Measurements from ENCODE around the gene TAF1L. TPM values are rescaled to one million over a fixed set of nuclear protein-coding genes. Genes with fewer than 3 reads are reported as not detected.
A peak's percentile ranks its signal among the peaks of the same experiment; 100 is the strongest.

Gene TAF1L, protein sequence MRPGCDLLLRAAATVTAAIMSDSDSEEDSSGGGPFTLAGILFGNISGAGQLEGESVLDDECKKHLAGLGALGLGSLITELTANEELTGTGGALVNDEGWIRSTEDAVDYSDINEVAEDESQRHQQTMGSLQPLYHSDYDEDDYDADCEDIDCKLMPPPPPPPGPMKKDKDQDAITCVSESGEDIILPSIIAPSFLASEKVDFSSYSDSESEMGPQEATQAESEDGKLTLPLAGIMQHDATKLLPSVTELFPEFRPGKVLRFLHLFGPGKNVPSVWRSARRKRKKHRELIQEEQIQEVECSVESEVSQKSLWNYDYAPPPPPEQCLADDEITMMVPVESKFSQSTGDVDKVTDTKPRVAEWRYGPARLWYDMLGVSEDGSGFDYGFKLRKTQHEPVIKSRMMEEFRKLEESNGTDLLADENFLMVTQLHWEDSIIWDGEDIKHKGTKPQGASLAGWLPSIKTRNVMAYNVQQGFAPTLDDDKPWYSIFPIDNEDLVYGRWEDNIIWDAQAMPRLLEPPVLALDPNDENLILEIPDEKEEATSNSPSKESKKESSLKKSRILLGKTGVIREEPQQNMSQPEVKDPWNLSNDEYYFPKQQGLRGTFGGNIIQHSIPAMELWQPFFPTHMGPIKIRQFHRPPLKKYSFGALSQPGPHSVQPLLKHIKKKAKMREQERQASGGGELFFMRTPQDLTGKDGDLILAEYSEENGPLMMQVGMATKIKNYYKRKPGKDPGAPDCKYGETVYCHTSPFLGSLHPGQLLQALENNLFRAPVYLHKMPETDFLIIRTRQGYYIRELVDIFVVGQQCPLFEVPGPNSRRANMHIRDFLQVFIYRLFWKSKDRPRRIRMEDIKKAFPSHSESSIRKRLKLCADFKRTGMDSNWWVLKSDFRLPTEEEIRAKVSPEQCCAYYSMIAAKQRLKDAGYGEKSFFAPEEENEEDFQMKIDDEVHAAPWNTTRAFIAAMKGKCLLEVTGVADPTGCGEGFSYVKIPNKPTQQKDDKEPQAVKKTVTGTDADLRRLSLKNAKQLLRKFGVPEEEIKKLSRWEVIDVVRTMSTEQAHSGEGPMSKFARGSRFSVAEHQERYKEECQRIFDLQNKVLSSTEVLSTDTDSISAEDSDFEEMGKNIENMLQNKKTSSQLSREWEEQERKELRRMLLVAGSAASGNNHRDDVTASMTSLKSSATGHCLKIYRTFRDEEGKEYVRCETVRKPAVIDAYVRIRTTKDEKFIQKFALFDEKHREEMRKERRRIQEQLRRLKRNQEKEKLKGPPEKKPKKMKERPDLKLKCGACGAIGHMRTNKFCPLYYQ (N-terminal part only)
- not detected in 2 replicates for total RNA-seq (ENCODE audit: low replicate concordance)

DNA sequence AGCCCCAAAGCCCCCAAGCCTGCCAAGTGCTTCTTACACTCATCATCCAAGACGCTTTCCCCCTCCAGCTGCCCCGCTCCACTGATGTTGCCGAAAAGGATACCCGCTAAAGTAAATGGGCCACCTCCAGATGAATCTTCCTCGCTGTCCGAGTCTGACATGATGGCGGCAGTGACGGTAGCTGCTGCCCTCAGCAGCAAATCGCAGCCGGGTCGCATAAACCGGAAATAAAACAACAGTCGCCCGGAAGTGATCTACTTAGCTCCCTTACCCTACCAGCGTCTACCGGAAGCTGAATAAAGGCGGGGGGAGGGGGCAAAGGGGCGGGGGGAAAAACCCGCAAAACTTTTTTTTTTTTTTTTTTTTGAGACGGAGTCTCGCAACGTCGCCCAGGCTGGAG lies at the start of gene TAF1L:
TAF1L (minus strand) TSS at position 308 of the 400 bp plus-strand sequence; CDS start at position 218, 90 bp downstream.
- TF ChIP-seq, protein P1, sequence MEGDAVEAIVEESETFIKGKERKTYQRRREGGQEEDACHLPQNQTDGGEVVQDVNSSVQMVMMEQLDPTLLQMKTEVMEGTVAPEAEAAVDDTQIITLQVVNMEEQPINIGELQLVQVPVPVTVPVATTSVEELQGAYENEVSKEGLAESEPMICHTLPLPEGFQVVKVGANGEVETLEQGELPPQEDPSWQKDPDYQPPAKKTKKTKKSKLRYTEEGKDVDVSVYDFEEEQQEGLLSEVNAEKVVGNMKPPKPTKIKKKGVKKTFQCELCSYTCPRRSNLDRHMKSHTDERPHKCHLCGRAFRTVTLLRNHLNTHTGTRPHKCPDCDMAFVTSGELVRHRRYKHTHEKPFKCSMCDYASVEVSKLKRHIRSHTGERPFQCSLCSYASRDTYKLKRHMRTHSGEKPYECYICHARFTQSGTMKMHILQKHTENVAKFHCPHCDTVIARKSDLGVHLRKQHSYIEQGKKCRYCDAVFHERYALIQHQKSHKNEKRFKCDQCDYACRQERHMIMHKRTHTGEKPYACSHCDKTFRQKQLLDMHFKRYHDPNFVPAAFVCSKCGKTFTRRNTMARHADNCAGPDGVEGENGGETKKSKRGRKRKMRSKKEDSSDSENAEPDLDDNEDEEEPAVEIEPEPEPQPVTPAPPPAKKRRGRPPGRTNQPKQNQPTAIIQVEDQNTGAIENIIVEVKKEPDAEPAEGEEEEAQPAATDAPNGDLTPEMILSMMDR (IDR thresholded peaks at IDR 0.05; ENCODE audit: insufficient read depth, low read length): no peak
- H3K4me3 ChIP-seq (ENCODE audit: low read depth, low read length): no peak within 1 kb of the TSS
- DNase-seq (ENCODE audit: low read depth): no peak

DNA sequence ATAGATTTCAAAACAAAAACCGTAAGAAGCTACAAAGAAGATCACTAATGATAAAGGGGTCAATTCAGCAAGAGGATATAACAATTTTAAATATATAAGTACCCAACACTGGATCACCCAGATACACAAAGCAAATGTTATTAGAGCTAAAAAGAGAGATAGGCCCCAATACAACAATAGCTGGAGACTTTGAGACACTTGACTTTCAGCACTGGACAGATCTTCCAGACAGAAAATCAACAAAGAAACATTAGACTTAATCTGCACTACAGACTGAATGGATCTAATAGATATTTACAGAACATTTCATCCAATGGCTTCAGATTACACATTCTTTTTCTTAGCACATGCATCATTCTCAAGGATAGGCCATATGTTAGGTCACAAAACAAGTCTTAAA lies 46.3 kb upstream of the TAF1L start:
- TF ChIP-seq, protein P1 (IDR thresholded peaks at IDR 0.05; ENCODE audit: insufficient read depth, low read length): no peak

DNA sequence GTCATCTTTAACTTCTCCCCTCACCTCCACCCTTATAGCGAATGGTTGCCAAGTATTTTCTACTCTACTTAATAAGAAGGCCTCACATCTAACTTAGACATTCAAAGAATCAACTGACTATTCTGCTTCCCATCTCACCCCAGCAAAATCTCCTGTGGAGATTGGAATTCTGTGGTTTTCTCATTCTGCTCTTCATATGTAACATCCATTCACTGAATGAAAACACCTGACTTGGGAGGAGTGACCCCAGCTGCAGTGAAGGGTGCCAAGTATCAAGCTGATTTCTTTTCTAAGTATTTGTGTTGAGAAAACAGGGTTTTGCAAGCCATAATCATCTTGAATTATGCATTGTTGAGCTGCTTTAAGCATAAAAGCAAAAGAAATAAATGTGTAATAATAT lies 42.5 kb upstream of the TAF1L start:
- TF ChIP-seq, protein P1 (IDR thresholded peaks at IDR 0.05; ENCODE audit: insufficient read depth, low read length): no peak
- H3K4me3 ChIP-seq (ENCODE audit: low read depth, low read length): no peak overlapping the region
- DNase-seq (ENCODE audit: low read depth): no peak

More for the DNA sequence above, 46.3 kb upstream of the TAF1L start:
- DNase-seq (ENCODE audit: low read depth): no peak
- H3K4me3 ChIP-seq (ENCODE audit: low read depth, low read length): no peak overlapping the region

DNA sequence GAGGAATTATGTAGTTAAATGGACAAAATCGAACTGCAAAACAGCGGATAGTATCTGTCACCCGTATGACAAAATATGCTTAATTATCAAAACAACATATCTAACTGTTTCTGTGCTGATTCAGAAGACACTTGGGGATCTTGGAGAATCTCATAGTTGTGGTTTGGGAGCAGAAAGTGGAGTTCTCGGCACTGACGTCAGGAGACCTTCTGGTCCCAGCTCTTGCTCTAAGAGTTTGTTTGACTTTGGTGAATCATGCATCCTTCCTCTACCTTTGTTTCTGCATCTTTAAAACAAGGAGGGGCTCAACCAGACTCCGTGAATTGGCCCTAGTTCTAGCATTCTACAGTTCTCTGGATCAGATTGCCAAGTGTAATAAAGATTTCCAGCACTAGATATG lies 37.0 kb upstream of the TAF1L start:
- H3K4me3 ChIP-seq (ENCODE audit: low read depth, low read length): no peak overlapping the region
- DNase-seq (ENCODE audit: low read depth): peak; percentile 69
- TF ChIP-seq, protein P1 (IDR thresholded peaks at IDR 0.05; ENCODE audit: insufficient read depth, low read length): no peak

DNA sequence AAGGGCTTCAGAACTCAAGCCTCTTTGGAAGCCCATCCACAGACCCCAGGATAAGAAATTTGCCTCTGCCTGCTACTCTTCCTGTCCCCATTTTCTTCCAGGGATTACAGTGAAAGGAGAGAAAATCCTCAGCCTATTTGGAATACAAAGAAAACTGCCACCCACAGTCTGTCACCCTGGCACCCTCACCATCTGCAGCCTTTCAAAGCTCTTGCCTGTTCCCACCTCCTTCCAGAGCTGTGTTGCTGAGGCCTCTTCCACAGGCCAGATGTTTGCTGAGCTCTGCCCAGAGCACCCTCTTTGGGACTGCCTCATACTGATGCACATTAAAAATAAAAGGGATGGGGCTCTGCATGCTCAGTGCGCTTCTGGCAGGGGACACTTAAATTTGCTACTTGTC lies 35.9 kb upstream of the TAF1L start:
- TF ChIP-seq, protein P1 (IDR thresholded peaks at IDR 0.05; ENCODE audit: insufficient read depth, low read length): no peak
- H3K4me3 ChIP-seq (ENCODE audit: low read depth, low read length): no peak overlapping the region
- DNase-seq (ENCODE audit: low read depth): no peak

DNA sequence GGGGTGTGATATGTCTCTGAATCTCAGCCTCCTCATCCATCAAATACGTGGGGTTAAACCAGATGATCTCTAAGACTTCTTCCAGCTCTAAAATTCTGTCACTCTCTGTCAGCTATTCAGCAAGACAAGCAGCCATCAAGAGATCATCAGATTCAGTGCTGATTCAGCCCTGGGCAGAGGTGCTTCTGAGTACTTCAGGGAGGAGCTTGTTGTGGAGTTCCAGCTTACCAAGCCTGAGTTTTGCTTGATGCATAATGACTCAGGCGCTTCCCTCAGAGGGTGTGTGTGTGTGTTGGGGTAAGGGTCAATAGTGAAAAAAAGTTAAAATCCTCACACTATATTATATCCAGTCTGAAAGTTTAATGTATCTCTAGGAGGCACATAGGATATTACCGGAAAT lies 29.6 kb upstream of the TAF1L start:
- no peak for DNase-seq (ENCODE audit: low read depth)
- TF ChIP-seq, protein P1 (IDR thresholded peaks at IDR 0.05; ENCODE audit: insufficient read depth, low read length): no peak
- H3K4me3 ChIP-seq (ENCODE audit: low read depth, low read length): no peak overlapping the region

Measured in fibroblast of the aortic adventitia (primary cell).